Measurements from ENCODE around the gene FAT1. TPM values are rescaled to one million over a fixed set of nuclear protein-coding genes. Genes with fewer than 3 reads are reported as not detected.

Gene FAT1
- total and polyA plus RNA-seq, 2 donors (not counting 3 experiments of a cell fraction or from before 2014, with no cell fraction given): 9.2 to 9.8 TPM

GRCh38 chr4:186651181-186651603, 72.5 kb downstream of the FAT1 start:
- no peak overlapping the region for H3K4me3 ChIP-seq (replicated peaks in 1 of 3; ENCODE audit: insufficient read depth in 1 of 3, low read depth in 1 of 3, low read length in 3 of 3)
- no TSS peak for BruUV-seq (replicated peaks)

More at GRCh38 chr4:186651181-186651603, 72.5 kb downstream of the FAT1 start:
- CTCF ChIA-PET: no interaction called here
- Histone ChIP-seq H3K4me1 (ENCODE audit: control insufficient read depth, extremely low read depth, insufficient read depth, low read length) (peaks cover 4% of the 10 kb centered on the region), H3K27me3 (ENCODE audit: control insufficient read depth in 2 of 2, insufficient read depth in 2 of 2, low read length in 2 of 2) (peaks cover 2% of the 10 kb centered on the region in 2 experiments), H2AFZ (ENCODE audit: low read depth, low read length) (no peak overlapping the region), H3K36me3 (ENCODE audit: control insufficient read depth in 2 of 2, extremely low read depth in 1 of 2, insufficient read depth in 2 of 2, low read length in 2 of 2) (no peaks in the 10 kb centered on the region), H3K9ac (replicated peaks; ENCODE audit: extremely low read depth, insufficient read depth, low read length) (no peak overlapping the region), H3K9me1 (replicated peaks; ENCODE audit: control insufficient read depth, extremely low read depth, insufficient read depth, low read length) (no peaks in the 10 kb centered on the region), H3K27ac (ENCODE audit: insufficient read depth, low read depth, low read length) (no peak overlapping the region), H3K4me2 (ENCODE audit: insufficient read depth, low read length) (no peak overlapping the region), H3K79me2 (ENCODE audit: control insufficient read depth, insufficient read depth, low read length) (no peaks in the 10 kb centered on the region), H4K20me1 (replicated peaks; ENCODE audit: control insufficient read depth, extremely low read depth, insufficient read depth, low read length) (no peaks in the 10 kb centered on the region), H3K9me3 (replicated peaks; ENCODE audit: control insufficient read depth, insufficient read depth, low read length) (no peaks in the 10 kb centered on the region)
- POLR2A ChIA-PET: no interaction called here
- FAIRE-seq: no peak
- no peak for DNase-seq (ENCODE audit: low read depth, low spot score)
- intact Hi-C loops (cut with micrococcal nuclease): no loop called here
- dilution Hi-C loops (cut with MboI; ENCODE audit: extremely low pct_ligation_motif_present, low sequenced_read_pairs): no loop called here
- TF ChIP-seq, protein P1, sequence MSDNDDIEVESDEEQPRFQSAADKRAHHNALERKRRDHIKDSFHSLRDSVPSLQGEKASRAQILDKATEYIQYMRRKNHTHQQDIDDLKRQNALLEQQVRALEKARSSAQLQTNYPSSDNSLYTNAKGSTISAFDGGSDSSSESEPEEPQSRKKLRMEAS (IDR thresholded peaks at IDR 0.05; ENCODE audit: insufficient read depth, insufficient read length): no peak
- TF ChIP-seq CTCF (IDR thresholded peaks at IDR 0.05; ENCODE audit: extremely low read depth in 1 of 2, insufficient read depth in 1 of 2, low read depth in 1 of 2, low read length in 2 of 2) (no peak), MYC (IDR thresholded peaks at IDR 0.05; ENCODE audit: low read depth, low read length) (no peak), EZH2 (IDR thresholded peaks at IDR 0.05; ENCODE audit: borderline replicate concordance, low read depth, low read length, severe bottlenecking) (no peak), POLR2AphosphoS5 (IDR thresholded peaks at IDR 0.05; ENCODE audit: insufficient read depth, low read depth, low read length) (no peak), GATA2 (IDR thresholded peaks at IDR 0.05; ENCODE audit: insufficient read depth, insufficient read length, low read depth, low read length) (no peak), POLR2A (IDR thresholded peaks at IDR 0.05; ENCODE audit: low read depth, low read length) (no peak), JUN (IDR thresholded peaks at IDR 0.05; ENCODE audit: borderline replicate concordance, insufficient read depth, insufficient read length, low read depth) (no peak), FOS (IDR thresholded peaks at IDR 0.05; ENCODE audit: borderline replicate concordance, insufficient read depth, low read length) (no peak)
